Skin of body (tissue), 2 donors: ENCODE data around the gene POLN. TPM values are rescaled to one million over a fixed set of nuclear protein-coding genes. Genes with fewer than 3 reads are reported as not detected.

ENCODE experiments used
- DNase-seq: peaks from one replicate; lab custom pipeline; 2025; lab: John Stamatoyannopoulos, UW
- total RNA-seq: library from RNA; depleted of rRNA; stranded (reverse); fragments of >200 nt; gene quantifications from one replicate; pipeline ENCODE4 v1.2.3, GENCODE V29; 2014

POLN gene
- total RNA-seq, 1 donor from 2014 or later = 4.2 TPM

DNA sequence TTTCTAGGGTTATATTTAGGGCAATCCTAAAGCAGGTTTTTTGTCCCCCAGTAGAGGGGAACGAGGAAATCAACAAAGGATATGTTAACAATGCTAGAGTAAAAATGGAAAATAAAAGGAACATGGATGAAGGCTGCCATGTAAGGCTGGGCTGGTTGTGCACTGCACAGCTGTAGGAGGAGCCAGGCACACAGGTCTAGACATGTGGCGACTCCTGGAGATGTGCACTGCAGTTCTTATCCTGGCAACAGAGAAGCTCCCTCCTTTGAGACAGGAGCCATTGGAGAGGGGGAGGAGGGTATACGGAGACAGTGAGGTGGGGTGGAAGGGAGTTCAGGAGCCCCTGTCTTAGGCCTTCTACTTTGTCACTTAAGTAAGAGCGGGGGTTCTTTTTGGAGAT lies 116.9 kb downstream of the POLN start:
- DNase-seq = no peak

DNA sequence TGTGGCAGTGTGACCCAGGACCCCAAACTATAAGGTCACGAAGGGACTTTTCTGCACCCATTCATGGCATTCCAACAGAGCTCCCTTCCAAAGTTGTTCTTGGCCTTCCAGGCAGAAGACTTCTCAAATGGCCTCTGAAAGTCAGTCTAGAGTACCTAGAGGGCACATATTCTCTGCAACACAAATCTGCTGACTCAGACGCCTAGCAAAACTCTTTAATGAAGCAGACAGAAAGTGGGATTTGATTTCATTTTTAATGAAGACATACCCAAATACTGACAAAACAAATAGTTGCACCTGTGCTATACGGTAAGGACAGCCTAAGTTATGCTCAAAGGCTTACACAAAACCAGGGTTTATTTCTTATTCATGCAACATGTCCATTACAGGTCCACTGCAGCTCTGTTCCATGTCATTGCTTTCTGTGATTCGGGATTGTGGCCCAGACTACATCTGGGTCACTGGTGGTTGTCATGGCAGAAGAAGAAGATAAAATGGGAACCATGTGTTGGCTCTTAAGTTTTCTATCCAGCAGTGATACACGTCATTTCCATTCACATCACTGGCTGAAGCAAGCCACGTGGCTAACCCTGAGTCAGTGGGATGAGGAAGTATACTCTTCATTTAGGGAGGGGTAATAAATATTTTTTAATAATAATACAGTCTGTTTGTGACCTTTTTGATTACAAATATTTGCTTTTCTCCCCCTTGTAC lies 125.1 kb downstream of the POLN start:
- no peak for DNase-seq

- no peak for DNase-seq
Measured at GRCh38 chr4:2105559-2105958, 136.4 kb downstream of the POLN start.

GRCh38 chr4:2104556-2105345 lies 137.2 kb downstream of the POLN start:
- no peak for DNase-seq

- no peak for DNase-seq
Measured at GRCh38 chr4:2103843-2104547, 137.9 kb downstream of the POLN start.

GRCh38 chr4:2103127-2103842 lies 138.6 kb downstream of the POLN start:
- DNase-seq = no peak

GRCh38 chr4:2102045-2102883 lies 139.7 kb downstream of the POLN start:
- no peak for DNase-seq

GRCh38 chr4:2101346-2102044 lies 140.4 kb downstream of the POLN start:
- DNase-seq = no peak

GRCh38 chr4:2096073-2096609 lies 145.8 kb downstream of the POLN start:
- no peak for DNase-seq

- no peak for DNase-seq
Measured at GRCh38 chr4:2095236-2096072, 146.5 kb downstream of the POLN start.

- DNase-seq = no peak
Measured at GRCh38 chr4:2094545-2094944, 147.4 kb downstream of the POLN start.

GRCh38 chr4:2093265-2093664 lies 148.7 kb downstream of the POLN start:
- no peak for DNase-seq

DNA sequence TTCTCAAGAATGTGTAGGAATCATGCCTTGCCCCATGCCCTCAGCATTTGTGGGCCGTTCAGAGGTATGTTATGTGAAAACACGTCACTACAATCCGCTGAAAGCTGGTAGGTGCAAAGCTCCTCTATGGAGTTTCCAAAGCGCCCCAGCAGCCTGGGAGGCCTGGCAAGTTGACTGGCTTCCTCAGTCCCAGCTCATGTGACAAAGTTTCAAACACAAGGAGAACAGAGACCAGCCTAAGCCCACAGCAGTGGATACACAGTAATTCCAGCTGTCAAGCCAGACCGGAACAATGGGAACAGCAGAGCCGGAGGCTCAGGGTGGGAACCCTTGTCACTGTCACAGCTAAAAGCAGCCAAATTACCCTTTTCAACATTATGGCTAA lies 149.3 kb downstream of the POLN start:
- no peak for DNase-seq

DNA sequence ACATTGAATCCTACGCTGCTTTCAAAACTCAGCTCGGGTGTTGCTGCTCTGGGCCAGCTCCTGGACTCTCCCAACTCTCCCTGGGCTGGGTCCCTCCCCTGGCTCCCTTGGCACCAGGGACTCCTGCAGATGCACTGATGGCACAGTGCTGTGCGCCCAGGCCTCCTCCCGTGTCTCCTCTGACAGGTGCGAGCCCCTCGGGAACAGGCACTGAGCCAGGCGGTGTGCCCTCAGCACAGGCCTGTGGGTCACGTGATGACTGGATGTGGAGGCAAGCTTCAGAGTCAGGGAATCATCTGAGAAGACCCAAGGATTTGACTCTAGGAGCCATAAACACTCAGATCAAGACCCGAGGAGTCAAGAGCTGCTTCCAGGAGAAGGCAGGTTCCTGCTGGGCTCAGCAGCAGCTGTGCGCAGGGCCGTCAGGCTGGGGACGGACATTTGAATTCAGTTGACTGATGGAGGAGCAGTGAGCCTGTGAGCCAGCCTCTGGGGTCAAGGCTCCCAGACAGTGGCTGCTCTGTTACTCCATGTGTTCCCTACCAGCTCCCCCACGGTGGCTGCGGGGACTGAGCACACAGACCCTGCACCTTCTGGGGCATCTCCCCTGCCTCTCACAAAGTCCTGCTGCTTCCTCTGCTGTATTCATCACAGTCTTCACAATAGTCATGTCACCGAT lies 149.8 kb downstream of the POLN start:
- no peak for DNase-seq

- DNase-seq = no peak
Measured at GRCh38 chr4:2090642-2091041, 151.3 kb downstream of the POLN start.

- DNase-seq = no peak
Measured at GRCh38 chr4:2089222-2089621, 152.7 kb downstream of the POLN start.

DNA sequence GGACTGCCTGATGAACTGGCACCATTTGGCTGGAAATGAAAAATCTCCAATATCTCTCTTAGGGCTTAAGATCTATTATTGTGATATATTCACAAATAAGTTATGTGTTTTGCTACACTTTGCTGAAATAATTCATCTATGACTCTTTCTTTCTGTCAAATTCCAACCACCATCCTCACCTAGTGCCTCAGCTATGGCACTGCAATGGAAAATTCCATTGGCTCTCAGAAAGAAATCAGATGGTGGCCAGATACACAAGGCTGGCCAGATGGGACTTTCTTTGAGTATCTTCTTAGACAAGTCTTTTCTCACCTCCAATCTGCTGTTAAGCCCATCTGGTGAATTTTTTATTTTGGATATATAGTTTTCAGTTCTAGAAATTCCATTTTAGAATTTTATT lies 154.8 kb downstream of the POLN start:
- no peak for DNase-seq

DNA sequence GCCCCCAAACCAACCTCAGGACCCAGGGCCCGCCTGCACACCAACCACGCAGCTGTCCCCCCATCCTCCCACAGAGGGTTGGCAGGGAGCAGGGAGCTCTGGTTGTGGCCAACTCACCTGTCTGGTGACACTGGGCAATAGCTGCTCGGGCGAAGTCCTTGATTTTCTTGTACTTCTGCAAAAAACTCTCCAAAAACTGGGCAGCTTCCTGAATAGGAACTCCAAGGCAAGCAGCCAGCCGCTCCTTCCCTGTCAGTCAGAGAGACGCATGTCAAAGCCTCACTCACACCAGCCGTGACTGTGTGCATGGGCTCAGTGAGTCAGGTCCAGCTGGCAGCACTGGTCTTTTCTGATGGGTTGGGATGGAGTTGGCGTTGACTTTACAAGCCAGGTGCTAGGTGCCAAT lies 156.4 kb downstream of the POLN start:
- no peak for DNase-seq
